OCI-LY3 (cell line): ENCODE results near the gene APBA3.

ENCODE experiments used
- H2AFZ ChIP-seq: fragments of 200-600, 300-600 bp; shearing (Covaris generic); 2 replicates; pipeline ENCODE4 v1.6.0; 2014; ENCODE audit warnings: antibody characterized with exemption, low read depth, low read length
- H3K27ac ChIP-seq: fragments of 200-600, 300-600 bp; sonication (generic); 2 replicates; pipeline ENCODE4 v1.5.1; 2014; ENCODE audit warnings: mild to moderate bottlenecking, low read length, moderate library complexity, mixed read lengths
- H3K27me3 ChIP-seq: fragments of 200-600, 300-600 bp; sonication (generic); 2 replicates; pipeline ENCODE4 v1.6.1; 2014; ENCODE audit warnings: low read depth, low read length, mixed read lengths
- H3K36me3 ChIP-seq: fragments of 200-600, 300-600 bp; sonication (generic); replicated peaks from 2 replicates; pipeline ENCODE3; 2014; ENCODE audit warnings: low read depth, low read length, mixed read lengths
- H3K4me1 ChIP-seq: fragments of 300-600, 200-600 bp; sonication (generic); 2 replicates; pipeline ENCODE4 v1.6.1; 2014; ENCODE audit warnings: low read length, mixed read lengths
- H3K4me2 ChIP-seq: fragments of 200-600, 300-600 bp; sonication (generic); 2 replicates; pipeline ENCODE4 v1.6.1; 2014; ENCODE audit warnings: low read length, mixed read lengths
- H3K4me3 ChIP-seq: fragments of 300-600, 200-600 bp; sonication (generic); 2 replicates; pipeline ENCODE4 v1.5.1; 2014; ENCODE audit warnings: antibody characterized with exemption, mild to moderate bottlenecking, low read length, moderate library complexity
- H3K79me2 ChIP-seq: fragments of 300-600, 200-600 bp; shearing (Covaris generic); 2 replicates; pipeline ENCODE4 v1.6.1; 2014; ENCODE audit warnings: mild to moderate bottlenecking, low read length, mixed read lengths
- H3K9ac ChIP-seq: fragments of 300-600, 200-600 bp; shearing (Covaris generic); 2 replicates; pipeline ENCODE4 v1.6.0; 2014; ENCODE audit warnings: mild to moderate bottlenecking, low read length, moderate library complexity
- H3K9me3 ChIP-seq: fragments of 200-600, 300-600 bp; shearing (Covaris generic); 2 replicates; pipeline ENCODE4 v1.6.1; 2014; ENCODE audit warnings: low read length, mixed read lengths; ENCODE audit not compliant: insufficient read depth
- H4K20me1 ChIP-seq: fragments of 200-600, 300-600 bp; sonication (generic); 2 replicates; pipeline ENCODE4 v1.6.1; 2016; ENCODE audit warnings: low read length, mixed read lengths; ENCODE audit not compliant: insufficient read depth
- EZH2phosphoT487 ChIP-seq: fragments of 200-600 bp; shearing (Covaris generic); IDR thresholded peaks from 2 replicates; pipeline ENCODE4 v1.6.1; 2018; ENCODE audit warnings: antibody characterized with exemption, mixed run types, low read depth
- TF ChIP-seq, protein P1 (sequence below): fragments of 200-600, 300-600 bp; sonication (generic); IDR thresholded peaks from 2 replicates; pipeline ENCODE4 v1.5.1; 2014; ENCODE audit warnings: antibody characterized with exemption, low read length, low read depth

Gene APBA3

DNA sequence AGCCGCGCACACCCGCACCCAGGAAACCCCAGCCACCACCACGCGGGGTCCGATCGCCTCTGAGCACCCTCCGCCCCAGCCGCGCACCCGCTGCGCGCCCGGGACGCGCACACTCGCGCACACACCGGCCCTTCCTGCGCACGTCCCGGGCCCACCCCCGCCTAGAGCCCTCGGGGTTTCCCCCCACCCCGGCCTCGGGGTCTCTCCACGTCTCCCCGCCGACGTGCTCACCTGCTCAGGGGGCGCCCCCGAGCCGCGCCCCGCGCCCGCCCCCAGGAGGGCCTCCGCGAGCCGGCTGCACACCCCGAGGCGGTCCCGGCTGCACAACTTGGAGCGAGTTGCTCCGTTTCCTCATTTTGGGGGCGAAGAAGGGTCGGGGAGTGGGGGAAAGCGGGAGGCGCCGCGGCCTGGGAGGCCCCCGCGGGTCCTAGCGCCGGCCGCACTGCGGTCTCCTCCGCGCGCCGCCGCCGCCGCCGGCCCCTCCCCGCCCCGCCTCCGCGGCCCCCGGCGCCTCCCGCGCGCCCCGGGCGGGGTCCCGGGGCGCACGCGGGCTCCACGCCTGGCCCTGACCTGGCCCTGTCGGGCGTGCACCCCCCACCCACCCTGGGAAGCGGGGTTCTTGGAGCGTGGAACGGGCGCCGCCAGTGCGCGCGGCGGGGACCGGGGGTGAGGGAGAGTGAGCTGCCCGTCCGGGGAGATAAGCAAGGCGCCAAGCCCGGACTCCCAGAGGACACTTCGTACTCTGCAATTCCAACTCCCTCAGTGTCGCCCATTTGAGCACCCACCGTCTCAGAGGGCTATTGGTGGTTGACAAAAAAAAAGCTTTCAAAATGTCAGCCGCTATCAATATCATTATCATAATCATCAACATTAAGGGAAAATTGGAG lies 24.7 kb upstream of the APBA3 start, which contains the start of gene MATK:
TSS of gene MATK (minus strand) at position 444 of the 887 bp plus-strand sequence. CDS start 1,246 bp downstream, outside the sequence.
- H2AFZ ChIP-seq: no peak within 1 kb of the TSS
- H3K27ac ChIP-seq: no peak within 1 kb of the TSS
- TF ChIP-seq, protein P1, sequence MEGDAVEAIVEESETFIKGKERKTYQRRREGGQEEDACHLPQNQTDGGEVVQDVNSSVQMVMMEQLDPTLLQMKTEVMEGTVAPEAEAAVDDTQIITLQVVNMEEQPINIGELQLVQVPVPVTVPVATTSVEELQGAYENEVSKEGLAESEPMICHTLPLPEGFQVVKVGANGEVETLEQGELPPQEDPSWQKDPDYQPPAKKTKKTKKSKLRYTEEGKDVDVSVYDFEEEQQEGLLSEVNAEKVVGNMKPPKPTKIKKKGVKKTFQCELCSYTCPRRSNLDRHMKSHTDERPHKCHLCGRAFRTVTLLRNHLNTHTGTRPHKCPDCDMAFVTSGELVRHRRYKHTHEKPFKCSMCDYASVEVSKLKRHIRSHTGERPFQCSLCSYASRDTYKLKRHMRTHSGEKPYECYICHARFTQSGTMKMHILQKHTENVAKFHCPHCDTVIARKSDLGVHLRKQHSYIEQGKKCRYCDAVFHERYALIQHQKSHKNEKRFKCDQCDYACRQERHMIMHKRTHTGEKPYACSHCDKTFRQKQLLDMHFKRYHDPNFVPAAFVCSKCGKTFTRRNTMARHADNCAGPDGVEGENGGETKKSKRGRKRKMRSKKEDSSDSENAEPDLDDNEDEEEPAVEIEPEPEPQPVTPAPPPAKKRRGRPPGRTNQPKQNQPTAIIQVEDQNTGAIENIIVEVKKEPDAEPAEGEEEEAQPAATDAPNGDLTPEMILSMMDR: no peak
- no peak for TF ChIP-seq EZH2phosphoT487
- no peaks in the 10 kb centered on the region for H4K20me1 ChIP-seq
- H3K36me3 ChIP-seq: no peaks in the 10 kb centered on the region
- H3K4me1 ChIP-seq: no peaks in the 10 kb centered on the region
- no peak within 1 kb of the TSS for H3K4me3 ChIP-seq
- H3K9me3 ChIP-seq: peaks cover 15% of the 10 kb centered on the region; the same call in 1 of the 2 replicates
- no peaks in the 10 kb centered on the region for H3K79me2 ChIP-seq
- H3K9ac ChIP-seq: no peak within 1 kb of the TSS
- H3K4me2 ChIP-seq: no peak within 1 kb of the TSS
- H3K27me3 ChIP-seq: no peaks in the 10 kb centered on the region

DNA sequence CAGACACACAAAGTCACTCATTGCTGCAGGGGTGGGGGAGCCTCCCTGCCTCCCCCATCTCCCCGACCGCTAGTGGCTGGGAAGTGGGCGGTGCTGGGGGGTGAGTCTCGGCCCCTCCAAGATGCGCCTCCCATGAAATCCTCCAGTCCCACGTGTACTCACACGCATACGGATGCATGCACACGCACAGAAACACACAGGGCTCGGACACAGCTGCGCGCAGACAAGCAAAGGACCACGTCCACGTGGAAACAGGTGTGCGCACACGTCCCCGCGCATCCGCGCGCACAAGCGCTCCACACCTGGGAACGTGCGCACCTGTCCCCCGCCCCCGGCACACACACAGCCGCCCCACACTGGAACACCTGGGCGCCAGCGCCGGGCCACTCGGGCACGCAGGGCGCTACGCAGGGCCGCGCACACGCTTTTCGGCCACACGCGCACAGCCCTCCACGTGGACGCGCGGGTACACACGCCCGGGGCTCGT lies 24.0 kb upstream of the APBA3 start:
- Histone ChIP-seq H2AFZ (no peak overlapping the region), H3K4me2 (no peak overlapping the region), H3K4me3 (no peak overlapping the region)

DNA sequence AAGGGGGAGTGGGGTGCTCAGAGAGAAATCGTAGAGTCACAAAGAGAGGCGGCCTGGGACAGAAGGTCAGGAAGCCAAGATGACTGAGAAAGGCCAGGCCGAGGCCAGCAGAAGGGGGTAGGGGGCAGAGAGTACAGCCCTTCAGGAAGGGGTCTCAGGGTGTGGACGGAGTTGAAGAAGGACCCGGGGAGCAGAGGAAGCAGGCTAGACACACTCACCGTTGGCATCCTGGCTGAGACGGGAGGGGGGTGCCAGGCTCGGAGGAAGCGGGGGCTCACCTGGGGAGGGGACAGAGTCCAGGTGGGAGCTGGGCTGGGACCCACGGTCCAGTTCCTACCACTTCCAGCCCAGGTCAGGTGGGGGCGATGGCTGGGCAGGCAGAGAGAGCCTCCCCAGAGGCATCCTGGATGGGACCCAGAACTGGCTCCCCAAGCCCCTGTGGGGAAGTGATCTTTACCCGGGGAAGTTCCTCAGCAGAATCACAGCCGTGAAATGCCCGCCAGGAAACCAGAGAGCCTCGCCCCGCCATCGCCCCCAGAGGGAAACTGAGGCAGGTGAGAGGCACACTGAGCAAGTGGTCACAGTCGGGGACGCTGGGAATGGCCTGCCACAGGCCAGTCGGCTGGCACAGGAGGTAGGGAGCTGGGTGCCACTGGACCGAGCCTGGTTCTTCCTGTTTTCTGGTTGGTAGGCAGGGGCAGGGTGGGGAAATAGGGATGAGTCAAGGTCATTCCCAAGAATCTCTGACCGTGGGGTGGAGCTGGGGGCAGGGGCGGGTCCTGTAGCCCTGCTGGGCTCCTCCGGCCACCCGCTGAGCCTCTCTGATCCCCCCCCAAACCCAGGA lies 23.3 kb upstream of the APBA3 start:
- Histone ChIP-seq H3K4me3 (no peak overlapping the region), H3K9ac (no peak overlapping the region), H3K27me3 (no peaks in the 10 kb centered on the region), H3K9me3 (peaks cover 18% of the 10 kb centered on the region; the same call in 1 of the 2 replicates), H2AFZ (no peak overlapping the region), H3K79me2 (no peaks in the 10 kb centered on the region), H3K4me1 (no peaks in the 10 kb centered on the region), H3K4me2 (no peak overlapping the region), H3K36me3 (no peaks in the 10 kb centered on the region), H4K20me1 (no peaks in the 10 kb centered on the region), H3K27ac (no peak overlapping the region)
- TF ChIP-seq, protein P1: no peak
- no peak for TF ChIP-seq EZH2phosphoT487

More for the DNA sequence above, 24.0 kb upstream of the APBA3 start:
- Histone ChIP-seq H3K9me3 (peaks cover 18% of the 10 kb centered on the region; the same call in 1 of the 2 replicates), H3K9ac (no peak overlapping the region), H3K36me3 (no peaks in the 10 kb centered on the region), H3K27me3 (no peaks in the 10 kb centered on the region), H4K20me1 (no peaks in the 10 kb centered on the region), H3K4me1 (no peaks in the 10 kb centered on the region), H3K27ac (no peak overlapping the region), H3K79me2 (no peaks in the 10 kb centered on the region)
- TF ChIP-seq, protein P1: no peak
- TF ChIP-seq EZH2phosphoT487: no peak
